RPMI7951 (cell line): ENCODE measurements around the gene ABCB8. TPM values are rescaled to one million over a fixed set of nuclear protein-coding genes. Genes with fewer than 3 reads are reported as not detected.

Experiments used
- DNase-seq: peaks from one replicate; pipeline ENCODE4 v3.0.0-alpha.2; 2012; ENCODE audit warnings: low read depth
- total RNA-seq: library from RNA; depleted of rRNA; stranded (reverse); fragments of >200 nt; shearing (Covaris generic); gene quantifications from 2 replicates; pipeline ENCODE4 v1.2.3, GENCODE V29; 2014

The ABCB8 gene
- total RNA-seq, 1 experiment from 2014 or later: 26.9 TPM

GRCh38 chr7:151071032-151071866 lies 43.0 kb downstream of the ABCB8 start:
- no peak for DNase-seq

DNA sequence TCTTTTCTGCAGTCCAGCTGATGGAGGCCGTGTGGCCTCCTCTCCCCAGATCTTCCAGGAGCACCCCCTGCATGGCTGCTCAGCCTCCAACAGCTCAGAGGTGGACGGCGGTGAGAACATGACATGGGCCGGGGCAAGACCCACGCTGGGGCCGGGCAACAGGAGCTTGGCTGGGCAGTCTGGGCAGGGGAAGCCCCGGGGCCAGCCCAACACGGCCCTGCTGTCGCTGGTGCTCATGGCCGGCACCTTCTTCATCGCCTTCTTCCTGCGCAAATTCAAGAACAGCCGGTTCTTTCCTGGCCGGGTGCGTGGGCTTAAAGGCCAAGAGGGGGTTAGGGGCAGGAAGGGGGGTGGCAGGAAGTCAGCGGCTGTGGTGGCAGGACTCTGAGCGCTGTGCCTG lies 45.7 kb downstream of the ABCB8 start:
- no peak for DNase-seq

DNA sequence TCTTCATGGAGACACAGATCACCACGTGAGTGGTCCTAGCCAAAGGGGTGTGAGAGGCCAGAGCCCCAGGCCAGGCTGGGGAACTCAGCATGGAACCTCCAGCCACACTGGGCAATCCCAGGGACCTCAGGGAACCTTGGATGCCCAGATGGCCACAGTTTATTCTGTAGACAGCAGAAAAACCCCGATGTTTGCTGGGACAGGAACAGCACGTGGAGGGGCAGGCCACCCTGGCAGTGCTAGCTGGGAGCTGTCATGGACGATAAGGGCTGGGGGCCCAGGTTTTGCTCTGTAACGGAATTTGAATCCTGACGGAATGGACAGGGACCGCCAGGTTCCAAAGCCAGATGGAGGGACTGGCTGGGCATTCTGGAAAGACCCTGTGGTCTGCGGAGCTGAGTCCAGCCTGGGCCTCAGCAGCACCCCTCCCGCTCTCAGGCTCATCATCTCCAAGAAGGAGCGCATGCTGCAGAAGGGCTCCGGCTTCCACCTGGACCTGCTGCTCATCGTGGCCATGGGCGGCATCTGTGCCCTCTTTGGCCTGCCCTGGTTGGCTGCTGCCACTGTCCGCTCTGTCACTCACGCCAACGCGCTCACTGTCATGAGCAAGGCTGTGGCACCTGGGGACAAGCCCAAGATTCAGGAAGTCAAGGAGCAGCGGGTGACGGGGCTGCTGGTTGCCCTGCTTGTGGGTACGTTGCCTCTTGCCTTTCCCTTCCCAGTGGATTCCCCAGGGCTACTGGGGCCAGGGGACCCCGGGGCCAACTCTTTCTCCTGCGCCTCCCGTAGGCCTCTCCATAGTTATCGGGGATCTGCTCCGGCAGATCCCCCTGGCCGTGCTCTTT lies 46.8 kb downstream of the ABCB8 start:
- no peak for DNase-seq

GRCh38 chr7:151075662-151075971 lies 47.4 kb downstream of the ABCB8 start:
- no peak for DNase-seq

- DNase-seq: no peak
Observed at GRCh38 chr7:151075978-151076426, 47.8 kb downstream of the ABCB8 start.

DNA sequence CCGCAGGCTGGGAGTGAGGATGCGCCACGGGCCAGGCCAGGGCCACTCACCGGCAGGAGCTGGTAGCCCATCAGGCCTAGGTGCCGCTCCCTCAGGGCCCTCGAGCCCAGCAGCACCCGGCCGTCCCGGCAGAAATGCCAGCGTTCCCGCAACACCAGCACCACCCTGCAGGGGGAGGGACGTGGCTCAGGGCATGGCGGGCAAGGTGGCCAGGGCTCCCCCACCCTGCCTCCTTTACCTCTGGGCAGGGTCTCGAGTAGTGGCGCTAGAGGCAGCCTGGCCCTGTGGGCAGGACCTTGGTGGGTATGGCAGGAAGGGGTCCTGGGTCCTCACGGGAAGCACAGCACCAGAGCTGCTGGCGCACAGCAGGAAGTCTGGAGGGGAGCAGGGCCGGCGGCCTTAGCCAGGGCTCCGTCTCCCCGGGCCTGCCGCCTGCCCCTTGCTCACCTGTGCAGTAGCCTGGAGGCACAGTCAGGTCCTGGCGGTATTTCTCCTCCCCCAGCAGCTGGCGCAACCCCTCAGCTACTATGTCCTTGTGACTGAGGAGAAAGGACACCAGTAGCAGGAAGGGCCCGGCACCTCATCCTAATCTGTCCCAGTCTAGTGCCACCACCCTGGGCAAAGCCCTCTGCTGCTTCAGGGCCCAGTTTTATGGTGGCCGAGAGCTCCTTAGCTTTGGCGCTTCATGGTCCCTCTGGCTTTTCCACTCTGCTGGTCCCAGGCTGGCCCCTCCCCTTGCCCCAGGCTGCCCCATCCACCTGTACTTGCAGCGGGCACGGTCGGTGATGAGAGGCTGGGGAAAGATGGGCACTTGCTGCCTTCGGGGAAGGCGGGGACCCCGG lies 48.8 kb downstream of the ABCB8 start:
- DNase-seq: no peak

DNA sequence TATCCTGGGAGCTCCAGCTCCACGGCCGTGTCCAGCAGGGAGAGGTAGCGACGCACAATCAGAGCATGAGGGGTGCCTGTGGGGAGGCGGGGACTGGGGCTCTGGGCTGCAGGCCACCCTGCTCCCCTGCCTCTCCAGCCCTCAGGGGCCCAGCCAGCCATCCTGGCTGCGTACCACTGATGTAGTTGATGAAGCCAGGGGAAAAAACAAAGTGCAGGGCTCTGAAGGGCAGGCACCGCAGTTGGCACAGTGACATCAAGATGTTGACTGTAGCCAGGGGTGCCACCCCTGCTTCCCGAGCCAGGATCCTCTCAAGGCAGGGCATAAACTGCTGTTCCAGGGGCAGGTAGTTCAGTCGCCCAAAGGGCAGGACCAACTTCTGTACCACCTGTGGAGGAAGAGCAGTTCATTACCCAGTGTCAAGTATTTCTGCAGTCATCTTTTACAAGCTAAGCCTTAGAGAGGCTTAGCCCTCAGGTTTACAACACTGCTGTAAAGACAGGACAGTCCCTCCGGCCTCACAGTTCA lies 49.5 kb downstream of the ABCB8 start:
- DNase-seq: no peak

GRCh38 chr7:151078233-151079040 lies 50.2 kb downstream of the ABCB8 start:
- DNase-seq: no peak

DNA sequence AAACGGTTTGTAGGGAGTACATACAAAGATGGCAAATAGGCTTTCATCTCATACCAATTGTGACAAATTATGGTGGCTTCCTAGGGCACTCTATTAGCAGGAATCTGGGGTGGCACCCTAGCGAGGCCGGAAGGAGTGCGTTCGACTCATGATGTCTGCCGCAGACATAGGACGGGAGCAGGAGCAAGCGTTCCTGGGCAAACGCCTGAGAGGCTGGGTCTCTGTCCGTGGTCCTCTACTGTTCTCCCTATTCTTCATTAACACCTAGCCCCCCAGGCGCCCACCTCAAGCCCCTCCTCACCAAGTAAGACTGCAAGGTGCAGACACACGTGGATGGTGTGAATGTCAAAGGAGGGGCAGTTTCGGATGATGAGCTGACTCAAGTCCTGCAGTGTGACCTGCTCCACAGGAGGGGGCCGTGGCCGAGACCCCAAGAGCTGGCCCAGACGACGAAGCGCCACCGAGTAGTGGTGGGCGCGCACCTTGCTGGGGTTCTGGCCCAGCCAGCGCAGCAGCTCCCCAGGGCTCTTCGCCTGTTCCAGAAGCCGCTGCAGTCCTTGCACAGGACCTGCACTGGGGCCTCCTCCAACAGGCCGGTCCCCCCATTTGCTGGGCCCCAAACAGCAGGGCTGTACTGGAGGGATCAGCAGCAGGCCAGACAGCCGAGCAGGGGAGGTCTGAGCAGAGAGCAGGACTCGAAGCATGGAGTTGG lies 51.1 kb downstream of the ABCB8 start:
- no peak for DNase-seq

DNA sequence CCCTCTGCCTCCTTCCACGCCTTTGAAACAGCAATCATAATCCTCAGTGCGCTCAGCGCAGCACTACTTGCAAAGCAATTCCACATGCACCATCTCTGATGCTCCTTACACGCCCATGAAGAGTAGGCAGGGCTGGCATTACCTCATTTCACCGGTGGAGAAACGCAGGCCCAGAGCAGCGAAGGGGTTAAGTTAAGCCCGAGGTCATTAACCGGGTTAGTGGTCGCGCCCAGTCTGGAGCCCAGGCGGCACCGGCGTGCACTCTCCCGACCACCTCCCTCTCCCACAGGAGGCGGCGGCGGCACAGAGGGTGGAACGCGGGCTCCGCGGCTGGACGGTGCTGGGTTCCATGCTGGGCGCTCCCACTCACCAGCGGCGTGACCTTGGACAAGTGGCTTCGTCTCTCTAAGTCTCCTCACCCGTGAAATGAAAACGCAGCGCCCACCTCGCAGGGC lies 51.8 kb downstream of the ABCB8 start:
- DNase-seq: peak; percentile 33

- peak; percentile 92 for DNase-seq
Observed at GRCh38 chr7:151080522-151081169, 52.4 kb downstream of the ABCB8 start, which contains the start of gene FASTK. FASTK (minus strand) TSS chr7:151080809; CDS start chr7:151080766, 43 bp downstream.

- peak; percentile 39 for DNase-seq
Observed at GRCh38 chr7:151081170-151082101, 53.2 kb downstream of the ABCB8 start.

DNA sequence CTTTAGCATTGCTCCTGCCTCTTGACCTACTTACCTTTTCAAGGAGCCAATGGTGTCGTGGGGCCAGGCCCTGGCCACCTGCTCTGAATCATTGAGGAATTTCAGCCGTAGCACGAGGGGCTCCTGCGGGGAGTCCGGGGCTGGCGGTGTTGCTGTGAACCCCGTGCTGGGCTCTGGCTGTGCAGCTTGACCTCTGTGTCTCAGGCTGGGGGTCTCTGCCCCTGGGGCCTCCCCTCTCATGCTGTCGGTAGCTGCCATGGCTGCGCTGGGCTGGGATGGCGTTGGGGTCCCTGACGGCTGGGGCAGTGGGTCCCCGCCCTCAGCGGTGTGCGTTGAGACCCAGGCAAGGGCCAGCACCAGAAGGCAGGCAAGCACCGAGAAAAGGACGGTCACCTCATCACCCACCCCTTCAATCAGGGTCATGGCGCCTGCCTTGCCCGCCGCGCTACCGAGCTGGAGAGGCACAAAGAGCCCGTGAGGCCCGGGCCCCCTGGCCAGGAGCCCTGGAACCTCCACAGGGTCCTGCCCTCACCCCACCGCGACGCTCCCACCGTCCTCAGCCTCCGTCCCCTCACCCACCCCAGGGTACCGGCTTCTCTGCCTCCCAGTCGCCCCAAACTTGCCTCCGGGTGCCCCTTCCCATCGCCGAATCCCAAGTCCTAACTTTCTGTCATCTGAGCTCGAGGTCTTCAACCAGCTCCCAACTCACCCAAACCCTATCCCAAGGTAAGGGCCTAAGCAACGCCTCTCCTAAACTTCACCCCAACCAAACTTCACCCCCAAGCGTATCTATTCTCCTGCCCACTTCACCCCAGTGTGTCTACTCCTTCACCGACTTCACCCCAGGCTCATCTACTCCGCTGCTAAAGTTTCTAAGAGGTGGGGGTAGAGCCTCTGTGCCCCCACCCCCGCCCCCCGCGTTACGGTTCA lies 54.2 kb downstream of the ABCB8 start:
- no peak for DNase-seq

- DNase-seq: peak; percentile 65
Observed at GRCh38 chr7:151083071-151083823, 55.0 kb downstream of the ABCB8 start, which contains the start of gene TMUB1. TMUB1 (minus strand) TSS chr7:151083493; CDS start chr7:151082563, 930 bp downstream.

DNA sequence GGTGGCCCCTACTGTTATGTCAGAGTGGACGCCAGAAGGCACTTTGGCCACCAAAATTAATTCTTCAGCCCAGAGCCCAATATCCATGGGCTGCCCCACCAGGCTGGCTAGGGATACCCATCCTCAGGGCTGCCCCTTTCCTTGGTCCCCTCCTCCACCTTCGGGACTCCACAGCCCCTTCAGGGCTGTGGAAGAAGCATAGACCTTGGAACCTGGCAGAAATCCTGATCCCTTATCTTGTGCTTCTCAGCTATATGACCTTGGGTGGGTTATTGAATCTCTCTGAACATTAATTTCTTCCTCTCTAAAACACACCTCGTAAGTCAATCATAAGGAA lies 55.5 kb downstream of the ABCB8 start:
- no peak for DNase-seq

- DNase-seq: no peak
Observed at GRCh38 chr7:151085329-151085690, 57.1 kb downstream of the ABCB8 start.
